ENCODE measurements around the gene USPL1. TPM values are rescaled to one million over a fixed set of nuclear protein-coding genes. Genes with fewer than 3 reads are reported as not detected.

Gene USPL1
- total and polyA plus RNA-seq, 9 donors, result 12.1 to 26.8 (median 22.4) TPM

DNA sequence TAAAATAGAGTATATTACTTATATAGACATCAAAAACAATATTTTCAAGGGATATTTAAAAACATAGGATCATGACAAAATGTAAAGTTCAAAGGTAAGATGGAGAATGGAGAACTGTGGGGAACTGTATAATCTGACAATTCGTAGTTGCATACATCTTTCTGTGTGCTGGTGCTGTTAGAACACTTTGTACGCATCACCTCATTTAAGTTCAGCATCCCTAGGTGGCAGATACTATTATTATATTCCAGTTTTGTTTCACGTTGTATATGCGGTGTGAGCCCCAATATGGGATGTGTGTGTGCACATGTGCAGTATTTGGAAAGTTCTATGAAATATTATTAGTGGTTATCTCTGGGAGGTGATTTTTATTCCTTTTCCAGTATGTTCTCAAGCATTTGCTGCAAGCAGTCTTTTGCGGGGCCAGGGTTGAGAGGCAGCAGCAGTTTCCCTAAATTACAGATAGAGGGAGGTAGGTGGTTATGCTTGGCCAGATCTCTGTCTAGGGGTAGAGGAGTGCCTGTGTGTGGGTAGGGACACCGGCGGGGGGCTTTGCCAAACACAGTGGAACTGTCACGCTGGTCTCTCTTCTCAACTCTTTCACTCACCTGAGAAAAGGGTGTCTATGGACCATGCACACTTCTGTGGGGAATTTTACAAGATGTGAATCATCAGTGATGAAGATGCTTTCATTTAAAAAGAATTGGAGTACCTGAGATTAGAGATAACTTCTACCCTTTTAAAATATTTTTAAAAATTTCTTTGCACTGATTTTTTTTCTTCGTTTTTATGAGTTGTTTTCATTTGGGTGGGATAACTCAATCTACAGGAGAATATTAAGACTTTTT, 62.0 kb downstream of the USPL1 start:
- no peak for DNase-seq
- H3K27me3 ChIP-seq, result no peaks in the 10 kb centered on the region
- H3K4me1 ChIP-seq (ENCODE audit: insufficient read depth), result no peaks in the 10 kb centered on the region
- no peak overlapping the region for H3K4me3 ChIP-seq
- 28 to 37% (median 36%) methylated on average over 9 of the region's 9 CpGs for WGBS, 3 donors
- no peak for TF ChIP-seq EP300 (IDR thresholded peaks at IDR 0.05)
- TF ChIP-seq, protein P1, sequence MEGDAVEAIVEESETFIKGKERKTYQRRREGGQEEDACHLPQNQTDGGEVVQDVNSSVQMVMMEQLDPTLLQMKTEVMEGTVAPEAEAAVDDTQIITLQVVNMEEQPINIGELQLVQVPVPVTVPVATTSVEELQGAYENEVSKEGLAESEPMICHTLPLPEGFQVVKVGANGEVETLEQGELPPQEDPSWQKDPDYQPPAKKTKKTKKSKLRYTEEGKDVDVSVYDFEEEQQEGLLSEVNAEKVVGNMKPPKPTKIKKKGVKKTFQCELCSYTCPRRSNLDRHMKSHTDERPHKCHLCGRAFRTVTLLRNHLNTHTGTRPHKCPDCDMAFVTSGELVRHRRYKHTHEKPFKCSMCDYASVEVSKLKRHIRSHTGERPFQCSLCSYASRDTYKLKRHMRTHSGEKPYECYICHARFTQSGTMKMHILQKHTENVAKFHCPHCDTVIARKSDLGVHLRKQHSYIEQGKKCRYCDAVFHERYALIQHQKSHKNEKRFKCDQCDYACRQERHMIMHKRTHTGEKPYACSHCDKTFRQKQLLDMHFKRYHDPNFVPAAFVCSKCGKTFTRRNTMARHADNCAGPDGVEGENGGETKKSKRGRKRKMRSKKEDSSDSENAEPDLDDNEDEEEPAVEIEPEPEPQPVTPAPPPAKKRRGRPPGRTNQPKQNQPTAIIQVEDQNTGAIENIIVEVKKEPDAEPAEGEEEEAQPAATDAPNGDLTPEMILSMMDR (IDR thresholded peaks at IDR 0.05), result no peak
- TF ChIP-seq POLR2A (IDR thresholded peaks at IDR 0.05), result no peak
- no peaks in the 10 kb centered on the region for H3K36me3 ChIP-seq
- H3K27ac ChIP-seq, result no peak overlapping the region
- H3K9me3 ChIP-seq, result no peaks in the 10 kb centered on the region
- intact Hi-C loops (cut with DNase I), result loop anchor here in 3 of 4 donors (2.0 to 5.0 kb wide), 2 partner anchors 123 kb away; no protein-coding TSS in a partner anchor

DNA sequence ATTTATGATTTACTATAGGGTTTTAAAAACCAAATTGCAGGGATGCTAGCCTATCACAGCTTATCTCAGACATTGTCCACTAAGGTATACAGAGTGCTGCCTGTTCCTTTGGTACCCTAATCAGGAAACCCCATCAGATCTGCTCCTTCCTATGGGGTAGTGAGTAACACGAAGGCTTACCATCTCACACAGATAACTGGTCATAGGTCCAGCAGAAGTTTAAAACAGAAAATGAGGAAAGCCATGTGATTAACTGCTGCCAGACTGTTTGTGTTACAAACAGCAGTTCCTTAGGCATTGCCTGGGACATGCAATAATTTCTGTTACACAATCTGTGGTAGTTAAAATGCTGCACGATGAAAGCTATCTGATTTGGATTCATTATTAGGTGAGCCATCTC, 64.1 kb downstream of the USPL1 start:
- Histone ChIP-seq H3K9me3 (no peaks in the 10 kb centered on the region), H3K27me3 (no peaks in the 10 kb centered on the region), H3K27ac (no peak overlapping the region), H3K4me1 (ENCODE audit: insufficient read depth) (no peaks in the 10 kb centered on the region), H3K4me3 (no peak overlapping the region), H3K36me3 (no peaks in the 10 kb centered on the region)
- intact Hi-C loops (cut with DNase I), result no loop called here
- WGBS, 3 donors, result 4 to 10% (median 5%) methylated on average over 2 of the region's 2 CpGs
- no peak for DNase-seq
- TF ChIP-seq, protein P1 (IDR thresholded peaks at IDR 0.05), result no peak
- TF ChIP-seq POLR2A (IDR thresholded peaks at IDR 0.05) (no peak), EP300 (IDR thresholded peaks at IDR 0.05) (no peak)

DNA sequence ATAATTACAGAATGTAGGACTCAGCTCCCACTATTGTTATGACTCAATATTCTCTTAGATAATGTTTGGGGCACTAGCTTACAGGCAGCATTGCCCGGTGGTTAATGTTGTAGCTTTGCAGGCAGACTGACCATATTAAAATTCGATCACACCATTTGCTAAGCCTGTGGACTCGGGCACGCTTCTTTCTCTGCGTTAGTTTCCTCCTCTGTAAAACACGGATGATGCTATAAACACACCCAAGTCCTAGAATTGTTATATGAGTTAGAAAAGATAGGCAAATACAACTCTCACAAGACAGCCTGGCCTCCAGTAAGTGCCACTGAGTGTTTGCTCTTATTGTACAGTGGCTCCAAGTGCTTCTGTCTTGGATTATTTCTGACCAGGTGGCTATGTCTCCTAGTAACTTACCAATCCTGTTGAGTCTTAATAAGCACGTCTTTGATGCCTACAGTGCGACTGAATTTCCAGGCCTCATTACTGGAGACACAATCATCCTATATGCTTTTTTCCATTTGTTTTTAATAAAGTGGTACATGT, 67.7 kb downstream of the USPL1 start:
- intact Hi-C loops (cut with DNase I), result no loop called here
- WGBS, 3 donors, result 74 to 83% (median 79%) methylated on average over 8 of the region's 8 CpGs
- no peak for TF ChIP-seq POLR2A (IDR thresholded peaks at IDR 0.05)
- TF ChIP-seq, protein P1 (IDR thresholded peaks at IDR 0.05), result no peak
- TF ChIP-seq EP300 (IDR thresholded peaks at IDR 0.05), result no peak
- no peaks in the 10 kb centered on the region for H3K36me3 ChIP-seq
- no peak overlapping the region for H3K4me3 ChIP-seq
- H3K27me3 ChIP-seq, result no peaks in the 10 kb centered on the region
- H3K9me3 ChIP-seq, result no peaks in the 10 kb centered on the region
- no peaks in the 10 kb centered on the region for H3K4me1 ChIP-seq (ENCODE audit: insufficient read depth)
- no peak for DNase-seq
- H3K27ac ChIP-seq, result no peak overlapping the region

DNA sequence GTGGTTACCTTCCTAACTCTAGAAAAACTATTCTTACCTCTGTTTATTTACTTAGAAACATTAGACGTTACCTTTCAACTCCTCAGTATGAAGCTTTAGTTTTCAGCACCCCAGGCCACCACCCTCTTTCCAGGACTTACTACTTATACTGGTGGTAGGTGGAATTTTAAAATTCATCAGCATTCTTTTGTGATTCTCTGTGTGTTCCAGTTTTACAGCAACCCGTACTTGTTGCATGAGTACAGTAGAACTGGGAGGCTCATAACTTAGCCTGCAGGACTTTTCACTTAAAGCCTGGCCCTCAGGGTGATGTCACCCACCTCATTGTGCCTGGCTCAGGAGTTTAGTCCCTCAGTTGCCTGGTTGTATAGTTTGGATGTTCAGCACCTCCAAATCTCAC, 68.3 kb downstream of the USPL1 start:
- 87 to 93% (median 91%) methylated on average over 2 of the region's 2 CpGs for WGBS, 3 donors
- no peaks in the 10 kb centered on the region for H3K27me3 ChIP-seq
- H3K4me3 ChIP-seq, result no peak overlapping the region
- H3K4me1 ChIP-seq (ENCODE audit: insufficient read depth), result peaks cover 3% of the 10 kb centered on the region
- no peak overlapping the region for H3K27ac ChIP-seq
- H3K9me3 ChIP-seq, result no peaks in the 10 kb centered on the region
- TF ChIP-seq EP300 (IDR thresholded peaks at IDR 0.05) (no peak), POLR2A (IDR thresholded peaks at IDR 0.05) (no peak)
- TF ChIP-seq, protein P1 (IDR thresholded peaks at IDR 0.05), result no peak
- intact Hi-C loops (cut with DNase I), result no loop called here
- DNase-seq, result no peak
- H3K36me3 ChIP-seq, result no peaks in the 10 kb centered on the region

Data from ovary (tissue), 9 donors.